Umbilical cord (tissue), 2 donors: ENCODE measurements around the gene FNDC11. TPM values are rescaled to one million over a fixed set of nuclear protein-coding genes. Genes with fewer than 3 reads are reported as not detected.
A peak's percentile ranks its signal among the peaks of the same experiment; 100 is the strongest.
"Not testable (repeated sequence)": the region's sequence is repeated elsewhere in the genome, so short reads cannot be mapped to it uniquely, and the experiment has no call there.

Experiments
- DNase-seq: peaks from one replicate; pipeline ENCODE4 v3.0.0-alpha.2; 2015; ENCODE audit warnings: low spot score
- total RNA-seq: library from RNA; depleted of rRNA; stranded (reverse); fragments of >200 nt; gene quantifications from one replicate; pipeline ENCODE4 v1.2.3, GENCODE V29; 2014; ENCODE audit warnings: low replicate concordance; ENCODE audit not compliant: insufficient read depth

The FNDC11 gene
- total RNA-seq, result 1.2 TPM

- DNase-seq, result peak; percentile 31
These were observed at the start of gene FNDC11 for GRCh38 chr20:63553933-63554290. FNDC11 (plus strand) TSS chr20:63554159; CDS start chr20:63555664, 1,505 bp downstream.

GRCh38 chr20:63504642-63505041 is 49.3 kb upstream of the FNDC11 start:
- no peak for DNase-seq

GRCh38 chr20:63505281-63505680 is 48.7 kb upstream of the FNDC11 start:
- DNase-seq, result no peak

GRCh38 chr20:63505723-63506122 is 48.2 kb upstream of the FNDC11 start:
- DNase-seq, result no peak

GRCh38 chr20:63507083-63507743 is 46.7 kb upstream of the FNDC11 start:
- DNase-seq, result no peak

GRCh38 chr20:63508072-63508768 is 45.7 kb upstream of the FNDC11 start:
- DNase-seq, result no peak

GRCh38 chr20:63509088-63509564 is 44.8 kb upstream of the FNDC11 start:
- no peak for DNase-seq

- no peak for DNase-seq
These were observed 40.8 kb upstream of the FNDC11 start for GRCh38 chr20:63513207-63513606.

GRCh38 chr20:63514520-63514919 is 39.4 kb upstream of the FNDC11 start:
- DNase-seq, result not testable (repeated sequence)

- no peak for DNase-seq
These were observed 36.3 kb upstream of the FNDC11 start for GRCh38 chr20:63517376-63518309.

- no peak for DNase-seq
These were observed 35.6 kb upstream of the FNDC11 start for GRCh38 chr20:63518351-63518861.

GRCh38 chr20:63518946-63519667 is 34.9 kb upstream of the FNDC11 start:
- DNase-seq, result no peak

GRCh38 chr20:63519668-63520503 is 34.1 kb upstream of the FNDC11 start:
- DNase-seq, result peak; percentile 72

GRCh38 chr20:63520504-63520933 is 33.4 kb upstream of the FNDC11 start, which contains the start of gene PPDPF:
PPDPF (plus strand) TSS chr20:63520765; CDS start chr20:63521309, 544 bp downstream.
- peak; percentile 89 for DNase-seq

GRCh38 chr20:63520934-63521601 is 32.9 kb upstream of the FNDC11 start:
- DNase-seq, result peak; percentile 84

GRCh38 chr20:63521602-63522001 is 32.4 kb upstream of the FNDC11 start:
- no peak for DNase-seq

- no peak for DNase-seq
These were observed 31.7 kb upstream of the FNDC11 start for GRCh38 chr20:63522091-63522868.

- no peak for DNase-seq
These were observed 30.9 kb upstream of the FNDC11 start for GRCh38 chr20:63522981-63523611.
